Keratinocyte (primary cell): ENCODE measurements around the gene ASTL. TPM values are rescaled to one million over a fixed set of nuclear protein-coding genes. Genes with fewer than 3 reads are reported as not detected.

ENCODE experiments used
- DNase-seq: peaks from one replicate; pipeline ENCODE4 v3.0.0-alpha.2; 2011; ENCODE audit warnings: low read depth, missing footprints, low spot score
- FAIRE-seq: peaks from 2 replicates; lab custom pipeline; 2011; peaks lifted over from hg19 to GRCh38; lab: Jason Lieb, UNC
- H2AFZ ChIP-seq: 2 replicates; pipeline ENCODE4 v1.6.0; 2012; ENCODE audit warnings: low read length, control low read depth, inconsistent platforms; ENCODE audit not compliant: control insufficient read depth
- H3K27ac ChIP-seq: 2 replicates; pipeline ENCODE4 v1.5.1; 2011; ENCODE audit warnings: low read length; ENCODE audit not compliant: control insufficient read depth, insufficient read depth
- H3K27me3 ChIP-seq: 3 replicates; pipeline ENCODE4 v1.6.0; 2011; ENCODE audit warnings: low read length; ENCODE audit not compliant: control insufficient read depth, insufficient read depth; ENCODE audit errors: extremely low read depth
- H3K36me3 ChIP-seq, 2 experiments: 2 replicates in 1 of 2; 3 replicates in 1 of 2; pipeline ENCODE4 v1.5.1; 2011; ENCODE audit warnings: low read length in 2 of 2, mild to moderate bottlenecking in 1 of 2; ENCODE audit not compliant: control insufficient read depth in 2 of 2, insufficient read depth in 2 of 2; ENCODE audit errors: extremely low read depth in 1 of 2
- H3K4me1 ChIP-seq: 3 replicates; pipeline ENCODE4 v1.5.1; 2011; ENCODE audit warnings: low read length; ENCODE audit not compliant: control insufficient read depth, insufficient read depth; ENCODE audit errors: extremely low read depth
- H3K4me2 ChIP-seq: 3 replicates; pipeline ENCODE4 v1.6.0; 2011; ENCODE audit warnings: low read depth, low read length; ENCODE audit not compliant: control insufficient read depth, insufficient read depth; ENCODE audit errors: extremely low read depth
- H3K4me3 ChIP-seq, 3 experiments: fragments of 200-600 bp in 1 of 3; sonication (generic) in 1 of 3; 2 replicates in 2 of 3; 3 replicates in 1 of 3; pipeline ENCODE4 v1.5.1; 2011 to 2016; ENCODE audit warnings: low read length in 3 of 3, mild to moderate bottlenecking in 3 of 3, control low read depth in 2 of 3, inconsistent platforms in 1 of 3, low read depth in 1 of 3, mixed read lengths in 1 of 3, mixed run types in 1 of 3, moderate library complexity in 1 of 3; ENCODE audit not compliant: control insufficient read depth in 2 of 3, insufficient read depth in 2 of 3; ENCODE audit errors: extremely low read depth in 1 of 3
- H3K79me2 ChIP-seq: 2 replicates; pipeline ENCODE4 v1.6.0; 2012; ENCODE audit warnings: low read length; ENCODE audit not compliant: control insufficient read depth, insufficient read depth
- H3K9ac ChIP-seq: 3 replicates; pipeline ENCODE4 v1.6.0; 2011; ENCODE audit warnings: low read length; ENCODE audit not compliant: control insufficient read depth, insufficient read depth; ENCODE audit errors: extremely low read depth
- H3K9me1 ChIP-seq: 3 replicates; pipeline ENCODE4 v1.6.0; 2011; ENCODE audit warnings: low read length; ENCODE audit not compliant: control insufficient read depth, insufficient read depth; ENCODE audit errors: extremely low read depth
- H3K9me3 ChIP-seq: 2 replicates; pipeline ENCODE4 v1.5.1; 2012; ENCODE audit warnings: low read depth, low read length; ENCODE audit not compliant: control insufficient read depth
- H4K20me1 ChIP-seq: 3 replicates; pipeline ENCODE4 v1.6.0; 2011; ENCODE audit warnings: low read length; ENCODE audit not compliant: control insufficient read depth, insufficient read depth; ENCODE audit errors: extremely low read depth
- EZH2 ChIP-seq: IDR thresholded peaks from one replicate; pipeline ENCODE4 v1.6.1; 2012; ENCODE audit warnings: inconsistent platforms, mild to moderate bottlenecking, low read length, moderate library complexity
- dilution Hi-C: fragments of 300-500 bp; cut with MboI; formaldehyde crosslinking; loops from one replicate; pipeline ENCODE4 v1.7.0; 2020; ENCODE audit warnings: low sequenced_read_pairs; ENCODE audit not compliant: extremely low pct_ligation_motif_present
- polyA plus RNA-seq, 5 experiments: library from polyadenylated mRNA; depleted of rRNA in 3 of 5; stranded (reverse) in 3 of 5; stranded (forward) in 1 of 5; unstranded in 1 of 5; fragments of >200 nt; gene quantifications; 1 replicate in 1 of 5; 2 replicates in 3 of 5; 3 replicates in 1 of 5; pipeline versions ENCODE4 v1.2.1 to v1.2.3, GENCODE V29; 2011 to 2012; ENCODE audit warnings: missing spikeins in 2 of 5, low read depth in 1 of 5, low replicate concordance in 1 of 5
- TF ChIP-seq, protein P1 (sequence below), 3 experiments: IDR thresholded peaks in 1 of 3; conservative IDR thresholded peaks in 1 of 3; optimal IDR thresholded peaks in 1 of 3; 2 replicates in 2 of 3; 3 replicates in 1 of 3; pipeline versions ENCODE3 to v1.5.1; 2011; ENCODE audit warnings: low read length in 3 of 3, mild to moderate bottlenecking in 3 of 3, moderate library complexity in 2 of 3, control low read depth in 1 of 3, inconsistent platforms in 1 of 3; ENCODE audit not compliant: insufficient read depth in 2 of 3; ENCODE audit errors: extremely low read depth in 1 of 3

Gene ASTL
- polyA plus RNA-seq, 1 donor (not counting 4 experiments of a cell fraction or from before 2014, with no cell fraction given), result not detected

GRCh38 chr2:96108151-96108540 lies 30.2 kb downstream of the ASTL start:
- no peaks in the 10 kb centered on the region for H3K36me3 ChIP-seq
- H3K9ac ChIP-seq, result no peak overlapping the region
- no peaks in the 10 kb centered on the region for H3K79me2 ChIP-seq
- no peak for FAIRE-seq
- no peak overlapping the region for H3K4me2 ChIP-seq
- no peak for DNase-seq
- H3K4me1 ChIP-seq, result no peaks in the 10 kb centered on the region
- no peaks in the 10 kb centered on the region for H3K9me1 ChIP-seq
- TF ChIP-seq, protein P1, sequence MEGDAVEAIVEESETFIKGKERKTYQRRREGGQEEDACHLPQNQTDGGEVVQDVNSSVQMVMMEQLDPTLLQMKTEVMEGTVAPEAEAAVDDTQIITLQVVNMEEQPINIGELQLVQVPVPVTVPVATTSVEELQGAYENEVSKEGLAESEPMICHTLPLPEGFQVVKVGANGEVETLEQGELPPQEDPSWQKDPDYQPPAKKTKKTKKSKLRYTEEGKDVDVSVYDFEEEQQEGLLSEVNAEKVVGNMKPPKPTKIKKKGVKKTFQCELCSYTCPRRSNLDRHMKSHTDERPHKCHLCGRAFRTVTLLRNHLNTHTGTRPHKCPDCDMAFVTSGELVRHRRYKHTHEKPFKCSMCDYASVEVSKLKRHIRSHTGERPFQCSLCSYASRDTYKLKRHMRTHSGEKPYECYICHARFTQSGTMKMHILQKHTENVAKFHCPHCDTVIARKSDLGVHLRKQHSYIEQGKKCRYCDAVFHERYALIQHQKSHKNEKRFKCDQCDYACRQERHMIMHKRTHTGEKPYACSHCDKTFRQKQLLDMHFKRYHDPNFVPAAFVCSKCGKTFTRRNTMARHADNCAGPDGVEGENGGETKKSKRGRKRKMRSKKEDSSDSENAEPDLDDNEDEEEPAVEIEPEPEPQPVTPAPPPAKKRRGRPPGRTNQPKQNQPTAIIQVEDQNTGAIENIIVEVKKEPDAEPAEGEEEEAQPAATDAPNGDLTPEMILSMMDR (optimal IDR thresholded peaks at IDR 0.05 in 1 of 3, IDR thresholded peaks at IDR 0.05 in 1 of 3, conservative IDR thresholded peaks at IDR 0.05 in 1 of 3; ENCODE audit: extremely low read depth in 1 of 3, insufficient read depth in 2 of 3, low read length in 3 of 3), result no peak
- no peak for TF ChIP-seq EZH2
- no peak overlapping the region for H3K27ac ChIP-seq
- no peak overlapping the region for H2AFZ ChIP-seq
- no peak overlapping the region for H3K4me3 ChIP-seq
- H3K27me3 ChIP-seq, result peaks cover 18% of the 10 kb centered on the region
- no peaks in the 10 kb centered on the region for H4K20me1 ChIP-seq
- peaks cover 3% of the 10 kb centered on the region for H3K9me3 ChIP-seq
- dilution Hi-C loops, result no loop called here

DNA sequence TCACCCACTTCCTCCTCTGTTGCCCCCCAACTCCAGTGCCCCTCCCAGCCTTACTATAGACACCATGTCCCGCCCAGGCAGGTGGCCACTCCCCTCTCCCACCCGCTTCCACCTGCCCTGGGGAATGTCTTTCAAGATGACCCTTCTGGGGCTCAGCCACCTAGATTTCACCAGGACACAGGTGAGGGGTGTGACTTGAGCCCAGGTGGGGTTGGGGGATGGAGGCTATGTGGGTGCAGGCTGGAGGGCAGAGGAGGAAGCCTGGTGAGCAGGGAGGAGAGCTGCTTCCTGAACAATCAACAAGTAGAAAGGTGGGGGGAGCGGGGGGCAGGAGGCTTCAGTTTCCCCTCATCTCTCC lies 30.6 kb downstream of the ASTL start:
- DNase-seq (no peak), FAIRE-seq (no peak)
- Histone ChIP-seq H3K4me1 (no peaks in the 10 kb centered on the region), H3K4me3 (no peak overlapping the region), H3K79me2 (no peaks in the 10 kb centered on the region), H2AFZ (no peak overlapping the region), H3K27me3 (peaks cover 20% of the 10 kb centered on the region), H3K9ac (no peak overlapping the region), H4K20me1 (no peaks in the 10 kb centered on the region), H3K9me3 (peaks cover 3% of the 10 kb centered on the region), H3K4me2 (no peak overlapping the region), H3K36me3 (no peaks in the 10 kb centered on the region), H3K27ac (no peak overlapping the region), H3K9me1 (no peaks in the 10 kb centered on the region)
- dilution Hi-C loops, result no loop called here
- TF ChIP-seq, protein P1 (optimal IDR thresholded peaks at IDR 0.05 in 1 of 3, IDR thresholded peaks at IDR 0.05 in 1 of 3, conservative IDR thresholded peaks at IDR 0.05 in 1 of 3; ENCODE audit: extremely low read depth in 1 of 3, insufficient read depth in 2 of 3, low read length in 3 of 3), result no peak
- no peak for TF ChIP-seq EZH2
